Sigmoid colon (tissue), 7 donors: ENCODE measurements around the gene PRKAR2B. TPM values are rescaled to one million over a fixed set of nuclear protein-coding genes. Genes with fewer than 3 reads are reported as not detected.

Experiments
- DNase-seq: peaks from one replicate; pipeline ENCODE4 v3.0.0-alpha.2; 2019
- H3K27ac ChIP-seq, 4 donors: fragments of 200-600 bp; sonication (generic); one replicate each; pipeline ENCODE4 v1.5.1; 2016 to 2019; ENCODE audit warnings: mild to moderate bottlenecking in 1 of 4
- H3K27me3 ChIP-seq, 3 donors: fragments of 200-600 bp; sonication (generic); one replicate each; pipeline ENCODE4 v1.5.1; 2019; ENCODE audit warnings: mild to moderate bottlenecking in 1 of 3
- H3K36me3 ChIP-seq, 4 donors: fragments of 200-600 bp; sonication (generic); one replicate each; pipeline ENCODE4 v1.5.1; 2016 to 2019
- H3K4me1 ChIP-seq, 4 donors: fragments of 200-600 bp; sonication (generic); one replicate each; pipeline ENCODE4 v1.5.1; 2017 to 2019
- H3K4me3 ChIP-seq, 4 donors: fragments of 200-600 bp; sonication (generic); one replicate each; pipeline ENCODE4 v1.5.1; 2017 to 2019; ENCODE audit warnings: mild to moderate bottlenecking in 2 of 4, moderate library complexity in 1 of 4
- H3K9me3 ChIP-seq, 4 donors: fragments of 200-600 bp in 3 of 4; sonication (generic) in 3 of 4; one replicate each; pipeline versions ENCODE4 v1.5.1 to v1.6.1; 2013 to 2019
- EP300 ChIP-seq, 4 donors: sonication (generic); formaldehyde crosslinking; IDR thresholded peaks; one replicate each; pipeline ENCODE4 v1.6.1; 2017; ENCODE audit warnings: antibody characterized with exemption in 4 of 4
- POLR2A ChIP-seq, 2 donors: fragments of 450-650 bp; IDR thresholded peaks; one replicate each; pipeline ENCODE4 v1.6.1; 2016; ENCODE audit warnings: antibody characterized with exemption in 2 of 2, mild to moderate bottlenecking in 2 of 2, moderate library complexity in 2 of 2
- POLR2AphosphoS5 ChIP-seq, 4 donors: sonication (generic); formaldehyde crosslinking; IDR thresholded peaks; one replicate each; pipeline ENCODE4 v1.6.1; 2017; ENCODE audit warnings: antibody characterized with exemption in 4 of 4
- WGBS, 2 donors: extraction: QIAGEN DNeasy Blood & Tissue Kit; methylation state at CpG; one replicate each; pipeline ENCODE4 v1.1.7; 2013; 5-methylcytosine and 5-hydroxymethylcytosine counted together
- intact Hi-C: fragments of 100-400 bp; cut with DNase I; formaldehyde crosslinking; loops from one replicate; pipeline ENCODE4 v1.15.1; 2023
- polyA plus RNA-seq, 3 donors: library from polyadenylated mRNA; stranded (reverse); fragments of 200-250 nt; gene quantifications; one replicate each; pipeline ENCODE4 v1.2.3, GENCODE V29; 2013
- total RNA-seq, 4 donors: library from RNA; depleted of rRNA; stranded (reverse); fragments of >200 nt; gene quantifications; one replicate each; pipeline ENCODE4 v1.1.0, GENCODE V29; 2016
- TF ChIP-seq, protein P1 (sequence below), 4 experiments: fragments of 450-650 bp in 3 of 4; fragments of 200-600 bp in 1 of 4; IDR thresholded peaks; one replicate each; pipeline ENCODE4 v1.5.1; 2016 to 2019; ENCODE audit warnings: antibody characterized with exemption in 4 of 4, mild to moderate bottlenecking in 3 of 4, moderate library complexity in 2 of 4
- donor health status: healthy with polysubstance abuse.
- donor health status: Bipolar disorder and iron deficiency.
- donor health status: healthy.

Gene PRKAR2B
- total and polyA plus RNA-seq, 7 donors, result 8.1 to 40.0 (median 20.2) TPM

DNA sequence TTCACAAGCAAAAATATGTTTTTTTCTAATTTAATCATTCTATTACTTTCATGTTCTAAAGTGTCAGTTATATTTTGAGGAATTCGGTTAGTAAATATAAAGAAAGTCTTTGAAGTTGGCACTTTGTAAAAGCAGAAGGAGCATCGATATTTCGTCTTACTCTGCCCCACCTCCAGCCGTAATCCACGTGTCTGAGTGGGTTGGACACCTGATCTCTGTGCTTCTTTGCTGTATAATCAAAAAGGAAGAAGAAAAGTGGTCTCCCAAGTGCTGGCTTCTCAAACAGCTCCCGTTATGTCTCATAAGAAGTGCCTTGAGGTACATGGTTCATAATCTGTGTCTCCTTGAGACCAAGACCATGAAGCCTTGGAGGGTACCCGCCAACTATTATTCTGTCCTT lies 19.8 kb downstream of the PRKAR2B start:
- 79 to 84% methylated on average over 7 of the region's 7 CpGs for whole genome bisulfite sequencing, 2 donors
- Histone ChIP-seq H3K4me1 (peaks cover 0 to 3% (median 0%) of the 10 kb centered on the region in 4 donors), H3K27ac (peak overlapping the region in 3 of 4 donors; percentile 38 to 44 (median 43)), H3K4me3 (no peak overlapping the region), H3K27me3 (no peaks in the 10 kb centered on the region), H3K9me3 (no peaks in the 10 kb centered on the region), H3K36me3 (no peaks in the 10 kb centered on the region)
- DNase-seq, result no peak
- TF ChIP-seq, protein P1, sequence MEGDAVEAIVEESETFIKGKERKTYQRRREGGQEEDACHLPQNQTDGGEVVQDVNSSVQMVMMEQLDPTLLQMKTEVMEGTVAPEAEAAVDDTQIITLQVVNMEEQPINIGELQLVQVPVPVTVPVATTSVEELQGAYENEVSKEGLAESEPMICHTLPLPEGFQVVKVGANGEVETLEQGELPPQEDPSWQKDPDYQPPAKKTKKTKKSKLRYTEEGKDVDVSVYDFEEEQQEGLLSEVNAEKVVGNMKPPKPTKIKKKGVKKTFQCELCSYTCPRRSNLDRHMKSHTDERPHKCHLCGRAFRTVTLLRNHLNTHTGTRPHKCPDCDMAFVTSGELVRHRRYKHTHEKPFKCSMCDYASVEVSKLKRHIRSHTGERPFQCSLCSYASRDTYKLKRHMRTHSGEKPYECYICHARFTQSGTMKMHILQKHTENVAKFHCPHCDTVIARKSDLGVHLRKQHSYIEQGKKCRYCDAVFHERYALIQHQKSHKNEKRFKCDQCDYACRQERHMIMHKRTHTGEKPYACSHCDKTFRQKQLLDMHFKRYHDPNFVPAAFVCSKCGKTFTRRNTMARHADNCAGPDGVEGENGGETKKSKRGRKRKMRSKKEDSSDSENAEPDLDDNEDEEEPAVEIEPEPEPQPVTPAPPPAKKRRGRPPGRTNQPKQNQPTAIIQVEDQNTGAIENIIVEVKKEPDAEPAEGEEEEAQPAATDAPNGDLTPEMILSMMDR (IDR thresholded peaks at IDR 0.05), result no peak
- TF ChIP-seq EP300 (IDR thresholded peaks at IDR 0.05), result no peak
- TF ChIP-seq POLR2AphosphoS5 (IDR thresholded peaks at IDR 0.05), result no peak
- no peak for TF ChIP-seq POLR2A (IDR thresholded peaks at IDR 0.05)
- intact Hi-C loops, result no loop called here

DNA sequence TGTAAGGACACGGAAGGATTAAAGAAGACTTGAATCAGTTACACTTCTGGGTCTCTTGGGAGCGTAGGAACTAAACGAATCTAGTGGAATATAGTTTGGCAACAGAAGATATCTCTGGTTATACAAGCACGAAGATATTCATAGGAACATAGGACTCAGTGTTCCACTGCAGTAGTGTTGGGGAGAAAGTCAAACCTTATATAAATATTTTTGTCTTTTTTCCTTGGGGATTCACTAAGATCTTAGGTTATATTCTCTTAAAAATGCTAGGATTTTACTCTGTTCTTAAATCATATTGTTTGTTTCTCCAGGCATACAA lies 21.4 kb downstream of the PRKAR2B start:
- H3K27ac ChIP-seq, result peak overlapping the region in 2 of 4 donors; percentile 48 to 68
- H3K9me3 ChIP-seq, result no peaks in the 10 kb centered on the region
- H3K4me3 ChIP-seq, result no peak overlapping the region
- WGBS, 2 donors, result 81% methylated on average over 4 of the region's 4 CpGs
- DNase-seq, result no peak
- TF ChIP-seq POLR2AphosphoS5 (IDR thresholded peaks at IDR 0.05) (no peak), POLR2A (IDR thresholded peaks at IDR 0.05) (no peak), EP300 (IDR thresholded peaks at IDR 0.05) (no peak)
- TF ChIP-seq, protein P1 (IDR thresholded peaks at IDR 0.05), result no peak
- H3K4me1 ChIP-seq, result peaks cover 0 to 3% (median 0%) of the 10 kb centered on the region in 4 donors
- no peaks in the 10 kb centered on the region for H3K27me3 ChIP-seq
- H3K36me3 ChIP-seq, result no peaks in the 10 kb centered on the region
- intact Hi-C loops, result no loop called here

DNA sequence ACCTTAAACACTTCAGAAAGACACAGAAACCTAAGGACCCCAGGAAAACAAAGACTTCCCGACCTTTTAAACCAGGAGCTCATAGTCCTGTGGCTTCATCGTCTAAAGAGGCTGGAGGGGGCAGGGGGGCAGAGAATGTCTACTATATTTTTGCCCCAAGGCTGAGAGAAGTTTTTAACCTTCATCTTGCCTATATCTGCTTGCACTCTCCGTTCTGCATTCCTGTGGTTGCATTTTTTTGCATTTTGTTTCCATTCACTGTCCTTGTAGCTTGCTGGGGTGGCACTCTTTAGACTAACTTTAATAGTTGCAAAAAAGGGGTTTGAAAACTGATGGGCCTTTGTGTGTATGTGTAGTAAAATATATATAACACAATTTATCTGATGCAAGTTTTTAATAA lies 23.7 kb downstream of the PRKAR2B start:
- no peak for DNase-seq
- H3K36me3 ChIP-seq, result no peaks in the 10 kb centered on the region
- H3K27ac ChIP-seq, result no peak overlapping the region
- intact Hi-C loops, result no loop called here
- no peaks in the 10 kb centered on the region for H3K27me3 ChIP-seq
- no peaks in the 10 kb centered on the region for H3K9me3 ChIP-seq
- TF ChIP-seq EP300 (IDR thresholded peaks at IDR 0.05), result no peak
- TF ChIP-seq POLR2A (IDR thresholded peaks at IDR 0.05), result no peak
- TF ChIP-seq, protein P1 (IDR thresholded peaks at IDR 0.05), result no peak
- TF ChIP-seq POLR2AphosphoS5 (IDR thresholded peaks at IDR 0.05), result no peak
- H3K4me1 ChIP-seq, result peaks cover 0 to 3% (median 0%) of the 10 kb centered on the region in 4 donors
- WGBS, 2 donors, result 82 to 86% methylated on average over 3 of the region's 3 CpGs
- no peak overlapping the region for H3K4me3 ChIP-seq

DNA sequence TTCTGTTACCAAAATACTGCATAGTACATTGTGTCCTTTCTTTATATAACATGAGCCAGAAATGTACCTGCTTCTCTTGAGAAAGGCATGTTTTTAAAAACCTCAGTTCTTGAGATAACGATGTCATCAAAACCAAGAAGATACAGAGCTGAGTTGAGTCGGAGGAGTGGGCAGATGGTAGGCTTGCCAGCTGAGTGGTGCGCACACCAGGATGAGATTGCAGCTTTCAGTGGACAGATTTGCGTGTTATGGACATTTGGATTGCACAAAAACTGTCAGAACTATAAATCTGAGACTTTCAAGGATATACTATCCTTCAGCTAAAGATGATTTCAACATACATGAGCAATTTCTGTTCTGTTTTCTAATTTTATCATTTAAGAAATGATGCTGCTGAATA lies 25.0 kb downstream of the PRKAR2B start:
- WGBS, 2 donors, result 83 to 89% methylated on average over 4 of the region's 4 CpGs
- no peak overlapping the region for H3K4me3 ChIP-seq
- H3K27ac ChIP-seq, result no peak overlapping the region
- H3K36me3 ChIP-seq, result no peaks in the 10 kb centered on the region
- no peaks in the 10 kb centered on the region for H3K27me3 ChIP-seq
- intact Hi-C loops, result no loop called here
- TF ChIP-seq EP300 (IDR thresholded peaks at IDR 0.05), result no peak
- no peak for TF ChIP-seq POLR2AphosphoS5 (IDR thresholded peaks at IDR 0.05)
- TF ChIP-seq, protein P1 (IDR thresholded peaks at IDR 0.05), result no peak
- TF ChIP-seq POLR2A (IDR thresholded peaks at IDR 0.05), result no peak
- no peak for DNase-seq
- H3K4me1 ChIP-seq, result peaks cover 0 to 3% (median 0%) of the 10 kb centered on the region in 4 donors
- no peaks in the 10 kb centered on the region for H3K9me3 ChIP-seq

DNA sequence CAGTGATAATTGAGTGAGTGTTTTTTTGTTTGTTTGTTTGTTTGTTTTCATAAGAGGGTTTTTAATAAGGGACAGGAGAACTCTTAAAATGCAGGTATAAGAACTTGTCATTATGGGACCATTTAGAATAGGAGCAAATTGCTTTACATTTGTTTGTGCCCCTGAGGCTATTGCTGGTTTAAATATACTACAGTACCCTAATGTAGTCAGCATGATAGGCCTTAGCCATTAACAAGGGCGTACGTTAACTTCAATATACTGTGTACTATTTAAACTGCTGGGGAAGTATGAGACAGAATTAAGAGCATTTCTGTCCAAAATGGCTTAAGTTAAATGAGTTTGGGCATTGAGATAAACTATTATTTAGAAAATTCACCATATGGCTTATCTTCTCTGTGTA lies 26.2 kb downstream of the PRKAR2B start:
- Histone ChIP-seq H3K36me3 (no peaks in the 10 kb centered on the region), H3K4me1 (peaks cover 0 to 3% (median 0%) of the 10 kb centered on the region in 4 donors), H3K4me3 (no peak overlapping the region), H3K27me3 (no peaks in the 10 kb centered on the region), H3K9me3 (no peaks in the 10 kb centered on the region), H3K27ac (no peak overlapping the region)
- no peak for TF ChIP-seq EP300 (IDR thresholded peaks at IDR 0.05)
- no peak for TF ChIP-seq POLR2A (IDR thresholded peaks at IDR 0.05)
- no peak for TF ChIP-seq POLR2AphosphoS5 (IDR thresholded peaks at IDR 0.05)
- TF ChIP-seq, protein P1 (IDR thresholded peaks at IDR 0.05), result no peak
- no peak for DNase-seq
- 48 to 74% methylated on average over 2 of the region's 2 CpGs for WGBS, 2 donors
- intact Hi-C loops, result no loop called here
